ENCODE results near the gene ZIC1.

The ZIC1 gene

DNA sequence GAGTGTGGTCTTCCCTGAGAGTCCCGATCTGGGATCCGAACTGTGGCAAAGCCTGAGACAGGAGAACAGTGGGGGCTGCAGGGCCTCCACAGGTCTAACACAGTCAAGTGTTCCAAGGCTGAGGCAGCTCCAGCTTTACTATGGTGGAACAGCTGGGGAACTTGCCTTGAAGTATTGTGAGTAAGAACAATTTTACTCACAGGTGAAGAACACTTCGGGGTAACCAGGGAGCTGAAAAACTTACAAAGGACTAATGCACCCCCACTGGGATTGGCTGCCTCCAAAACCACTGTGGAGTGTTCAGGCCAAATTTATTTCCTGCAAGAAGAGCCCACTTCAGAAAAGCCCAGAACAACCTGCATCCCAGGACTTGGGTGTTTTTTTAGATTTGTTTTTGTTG lies 28.2 kb upstream of the ZIC1 start:
- no peak overlapping the region for H3K4me3 ChIP-seq (ENCODE audit: low read length in 2 of 2)
- no peaks in the 10 kb centered on the region for H3K4me1 ChIP-seq (ENCODE audit: control insufficient read depth, insufficient read depth, low read length)
- H3K27me3 ChIP-seq (ENCODE audit: control insufficient read depth in 1 of 2, insufficient read depth in 2 of 2, low read length in 2 of 2) = peaks cover 80 to 91% of the 10 kb centered on the region in 2 donors
- H3K9me3 ChIP-seq (ENCODE audit: control insufficient read depth in 2 of 2, low read length in 2 of 2) = peaks cover 0 to 2% of the 10 kb centered on the region in 2 donors
- H3K36me3 ChIP-seq (ENCODE audit: control insufficient read depth in 2 of 2, insufficient read depth in 2 of 2, low read length in 2 of 2) = no peaks in the 10 kb centered on the region
- H3K9ac ChIP-seq (ENCODE audit: low read length in 2 of 2) = no peak overlapping the region
- H3K27ac ChIP-seq (ENCODE audit: low read length) = no peak overlapping the region

DNA sequence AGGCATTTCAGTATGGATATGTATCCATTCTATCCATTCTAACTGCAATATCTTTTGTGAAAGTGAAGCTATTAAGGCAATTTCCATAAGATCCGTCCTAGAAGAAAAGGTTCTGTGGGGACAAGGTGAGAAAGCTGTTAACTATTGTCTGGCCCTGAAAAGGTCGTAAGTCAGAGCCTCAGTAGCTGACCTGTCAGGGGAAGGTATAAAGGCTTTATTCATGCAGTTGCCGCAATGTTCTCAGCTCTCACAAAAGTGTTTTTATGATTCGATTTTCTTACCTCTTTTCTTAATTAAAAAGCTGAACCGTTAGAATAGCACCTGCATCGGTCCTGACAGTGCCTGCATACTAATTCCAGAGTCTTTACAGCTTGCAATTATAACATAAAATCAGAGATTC lies 27.6 kb upstream of the ZIC1 start:
- no peak overlapping the region for H3K9ac ChIP-seq (ENCODE audit: low read length in 2 of 2)
- H3K4me1 ChIP-seq (ENCODE audit: control insufficient read depth, insufficient read depth, low read length) = no peaks in the 10 kb centered on the region
- H3K27me3 ChIP-seq (ENCODE audit: control insufficient read depth in 1 of 2, insufficient read depth in 2 of 2, low read length in 2 of 2) = peaks cover 84 to 94% of the 10 kb centered on the region in 2 donors

DNA sequence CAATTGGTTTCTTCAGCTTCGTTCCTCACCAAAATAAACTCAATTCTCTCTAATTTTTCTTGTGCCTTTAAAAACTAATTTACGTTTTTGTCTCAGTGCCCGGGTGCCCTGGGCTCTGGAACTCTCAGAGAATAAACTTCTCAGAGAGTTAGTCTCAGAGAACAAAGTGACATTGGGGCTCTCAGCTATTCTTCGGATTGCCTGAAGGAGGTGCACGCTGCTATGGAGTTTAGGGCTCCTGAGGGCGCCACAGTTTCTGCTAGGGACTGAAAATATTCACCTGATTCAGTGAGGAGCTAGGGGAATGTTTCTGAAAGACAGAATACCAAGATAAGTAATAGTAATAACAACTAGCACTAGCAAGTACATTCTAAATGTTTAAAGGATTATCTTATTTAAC lies 25.5 kb upstream of the ZIC1 start:
- Histone ChIP-seq H3K36me3 (ENCODE audit: control insufficient read depth in 2 of 2, insufficient read depth in 2 of 2, low read length in 2 of 2) (no peaks in the 10 kb centered on the region), H3K4me1 (ENCODE audit: control insufficient read depth, insufficient read depth, low read length) (no peaks in the 10 kb centered on the region), H3K9me3 (ENCODE audit: control insufficient read depth in 2 of 2, low read length in 2 of 2) (peaks cover 0 to 6% of the 10 kb centered on the region in 2 donors), H3K9ac (ENCODE audit: low read length in 2 of 2) (no peak overlapping the region), H3K27me3 (ENCODE audit: control insufficient read depth in 1 of 2, insufficient read depth in 2 of 2, low read length in 2 of 2) (peaks cover 88 to 92% of the 10 kb centered on the region in 2 donors), H3K4me3 (ENCODE audit: low read length in 2 of 2) (no peak overlapping the region), H3K27ac (ENCODE audit: low read length) (no peak overlapping the region)

More for the DNA sequence above, 27.6 kb upstream of the ZIC1 start:
- Histone ChIP-seq H3K9me3 (ENCODE audit: control insufficient read depth in 2 of 2, low read length in 2 of 2) (peaks cover 0 to 4% of the 10 kb centered on the region in 2 donors), H3K36me3 (ENCODE audit: control insufficient read depth in 2 of 2, insufficient read depth in 2 of 2, low read length in 2 of 2) (no peaks in the 10 kb centered on the region), H3K4me3 (ENCODE audit: low read length in 2 of 2) (no peak overlapping the region), H3K27ac (ENCODE audit: low read length) (no peak overlapping the region)

DNA sequence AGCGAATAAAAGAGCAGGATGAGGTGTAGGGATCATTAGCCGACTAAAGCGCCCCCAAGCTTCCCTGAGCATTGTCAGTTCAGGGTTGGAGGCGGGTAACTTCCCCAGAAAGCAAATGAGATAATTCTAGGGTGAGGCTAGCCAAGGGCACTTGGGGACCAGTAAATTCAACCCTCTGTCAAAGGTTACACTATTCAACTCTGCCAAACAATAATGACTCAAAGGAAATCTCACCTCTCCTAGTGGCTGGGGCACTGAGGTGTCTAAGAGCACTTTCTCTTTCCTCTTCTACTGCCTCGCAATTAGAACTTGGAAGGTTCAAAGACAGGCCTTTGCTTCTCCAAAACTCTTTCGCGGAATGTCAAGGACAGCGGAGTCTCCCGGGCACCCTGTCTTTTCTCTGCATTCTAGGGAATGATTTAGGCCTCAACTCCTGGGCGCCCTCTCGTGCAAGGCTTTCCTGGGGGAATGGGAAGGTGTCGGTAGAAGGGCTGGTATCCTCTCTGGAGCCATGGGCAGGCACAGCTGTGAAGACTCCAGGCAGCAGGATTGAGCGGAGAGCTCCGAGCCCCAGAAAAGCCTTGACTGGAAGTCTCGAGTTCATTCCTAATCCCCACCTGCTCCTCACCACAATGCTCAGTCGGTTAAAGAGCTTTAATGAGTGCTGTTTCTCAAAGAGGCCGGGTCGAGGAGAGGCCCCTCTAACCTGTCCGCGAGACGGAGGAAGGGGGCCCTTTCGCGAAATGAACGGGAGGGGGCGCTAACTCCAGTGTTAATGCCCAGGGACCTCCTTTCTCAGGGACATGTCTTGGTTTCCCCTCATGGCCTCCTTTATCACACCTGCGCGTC lies 24.7 kb upstream of the ZIC1 start:
- peaks cover 91 to 92% of the 10 kb centered on the region in 2 donors for H3K27me3 ChIP-seq (ENCODE audit: control insufficient read depth in 1 of 2, insufficient read depth in 2 of 2, low read length in 2 of 2)
- H3K4me3 ChIP-seq (ENCODE audit: low read length in 2 of 2) = no peak overlapping the region
- no peak overlapping the region for H3K9ac ChIP-seq (ENCODE audit: low read length in 2 of 2)
- peaks cover 0 to 6% of the 10 kb centered on the region in 2 donors for H3K9me3 ChIP-seq (ENCODE audit: control insufficient read depth in 2 of 2, low read length in 2 of 2)
- no peaks in the 10 kb centered on the region for H3K4me1 ChIP-seq (ENCODE audit: control insufficient read depth, insufficient read depth, low read length)
- no peaks in the 10 kb centered on the region for H3K36me3 ChIP-seq (ENCODE audit: control insufficient read depth in 2 of 2, insufficient read depth in 2 of 2, low read length in 2 of 2)
- H3K27ac ChIP-seq (ENCODE audit: low read length) = no peak overlapping the region

DNA sequence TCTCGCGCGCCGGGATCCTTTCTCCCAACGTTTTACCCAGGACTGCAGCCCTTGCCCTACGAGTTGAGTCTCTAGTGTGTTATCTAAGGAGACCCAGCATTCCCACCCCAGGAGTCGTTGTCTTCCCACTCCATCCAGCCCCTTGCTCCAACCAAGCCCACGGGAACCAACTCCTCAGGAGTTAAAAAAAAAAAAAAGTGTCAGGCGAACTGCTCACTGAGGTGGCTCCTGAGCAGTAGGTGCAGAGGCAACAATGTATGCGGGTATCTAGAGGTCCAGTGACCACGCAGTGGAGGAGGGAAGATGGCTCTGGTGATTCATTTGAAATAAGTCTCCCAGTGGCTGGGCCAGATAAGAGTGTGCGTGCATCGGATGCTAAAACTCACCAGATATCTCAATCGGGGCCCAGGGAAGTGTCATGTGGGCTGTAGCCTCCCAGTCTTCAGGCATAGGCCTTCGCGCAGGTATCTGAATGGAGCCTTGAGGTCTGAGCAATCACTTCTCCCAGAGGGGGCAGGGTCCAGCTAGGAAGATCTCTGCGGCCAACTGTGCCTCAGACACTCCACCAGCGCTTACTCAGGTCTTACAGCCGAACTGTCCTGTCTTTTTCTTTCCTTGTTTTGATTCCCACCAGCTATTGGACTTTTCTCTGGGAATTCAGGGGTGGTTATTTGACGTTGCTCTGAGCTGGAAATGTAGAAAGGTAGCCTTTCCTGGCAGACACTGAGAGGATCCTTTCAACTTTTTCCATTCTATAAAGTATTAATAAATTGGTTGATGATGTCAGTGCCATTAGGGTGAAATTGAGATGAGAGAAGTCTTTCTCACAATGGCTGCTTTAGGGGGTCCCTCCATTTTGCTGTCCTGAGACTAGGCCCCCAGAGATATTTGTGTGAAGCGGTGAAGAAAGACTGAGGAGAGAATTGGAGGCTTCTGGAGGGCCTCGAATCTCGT lies 23.8 kb upstream of the ZIC1 start:
- peaks cover 90 to 92% of the 10 kb centered on the region in 2 donors for H3K27me3 ChIP-seq (ENCODE audit: control insufficient read depth in 1 of 2, insufficient read depth in 2 of 2, low read length in 2 of 2)
- H3K36me3 ChIP-seq (ENCODE audit: control insufficient read depth in 2 of 2, insufficient read depth in 2 of 2, low read length in 2 of 2) = no peaks in the 10 kb centered on the region
- H3K4me3 ChIP-seq (ENCODE audit: low read length in 2 of 2) = no peak overlapping the region
- no peak overlapping the region for H3K9ac ChIP-seq (ENCODE audit: low read length in 2 of 2)
- no peaks in the 10 kb centered on the region for H3K4me1 ChIP-seq (ENCODE audit: control insufficient read depth, insufficient read depth, low read length)
- H3K9me3 ChIP-seq (ENCODE audit: control insufficient read depth in 2 of 2, low read length in 2 of 2) = peaks cover 4 to 6% of the 10 kb centered on the region in 2 donors
- H3K27ac ChIP-seq (ENCODE audit: low read length) = no peak overlapping the region

DNA sequence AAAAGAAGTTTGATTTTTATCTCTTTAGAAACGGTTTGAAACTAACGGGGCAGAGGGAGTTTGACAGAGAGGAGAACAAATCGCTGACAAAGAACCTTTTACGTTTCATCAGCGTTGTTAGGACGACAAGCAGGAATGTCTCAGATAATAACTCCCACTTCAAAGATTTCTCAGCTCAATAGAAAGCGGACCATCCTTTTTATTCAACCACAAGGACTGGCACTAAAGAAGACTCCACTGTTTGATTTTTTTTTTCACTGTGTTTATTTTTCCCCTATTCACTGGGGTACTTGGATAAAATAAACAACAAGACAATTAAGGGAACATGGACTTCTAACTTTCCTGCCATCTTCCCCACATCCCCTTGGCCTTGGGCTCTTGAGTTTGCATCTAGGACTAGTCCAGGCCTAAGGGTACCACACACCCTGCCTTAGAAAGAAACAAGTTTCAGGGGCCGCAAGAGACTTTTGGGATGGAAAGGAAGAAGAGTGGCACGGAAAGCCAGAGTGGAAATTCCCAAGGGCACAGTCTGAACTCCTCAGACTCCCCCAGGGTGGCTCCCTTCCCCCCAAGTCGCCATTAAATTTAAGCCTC lies 21.8 kb upstream of the ZIC1 start:
- Histone ChIP-seq H3K27me3 (ENCODE audit: control insufficient read depth in 1 of 2, insufficient read depth in 2 of 2, low read length in 2 of 2) (peaks cover 95% of the 10 kb centered on the region in 2 donors), H3K36me3 (ENCODE audit: control insufficient read depth in 2 of 2, insufficient read depth in 2 of 2, low read length in 2 of 2) (no peaks in the 10 kb centered on the region), H3K4me3 (ENCODE audit: low read length in 2 of 2) (no peak overlapping the region), H3K9ac (ENCODE audit: low read length in 2 of 2) (no peak overlapping the region), H3K4me1 (ENCODE audit: control insufficient read depth, insufficient read depth, low read length) (peaks cover 8% of the 10 kb centered on the region), H3K27ac (ENCODE audit: low read length) (no peak overlapping the region), H3K9me3 (ENCODE audit: control insufficient read depth in 2 of 2, low read length in 2 of 2) (peaks cover 4 to 6% of the 10 kb centered on the region in 2 donors)

DNA sequence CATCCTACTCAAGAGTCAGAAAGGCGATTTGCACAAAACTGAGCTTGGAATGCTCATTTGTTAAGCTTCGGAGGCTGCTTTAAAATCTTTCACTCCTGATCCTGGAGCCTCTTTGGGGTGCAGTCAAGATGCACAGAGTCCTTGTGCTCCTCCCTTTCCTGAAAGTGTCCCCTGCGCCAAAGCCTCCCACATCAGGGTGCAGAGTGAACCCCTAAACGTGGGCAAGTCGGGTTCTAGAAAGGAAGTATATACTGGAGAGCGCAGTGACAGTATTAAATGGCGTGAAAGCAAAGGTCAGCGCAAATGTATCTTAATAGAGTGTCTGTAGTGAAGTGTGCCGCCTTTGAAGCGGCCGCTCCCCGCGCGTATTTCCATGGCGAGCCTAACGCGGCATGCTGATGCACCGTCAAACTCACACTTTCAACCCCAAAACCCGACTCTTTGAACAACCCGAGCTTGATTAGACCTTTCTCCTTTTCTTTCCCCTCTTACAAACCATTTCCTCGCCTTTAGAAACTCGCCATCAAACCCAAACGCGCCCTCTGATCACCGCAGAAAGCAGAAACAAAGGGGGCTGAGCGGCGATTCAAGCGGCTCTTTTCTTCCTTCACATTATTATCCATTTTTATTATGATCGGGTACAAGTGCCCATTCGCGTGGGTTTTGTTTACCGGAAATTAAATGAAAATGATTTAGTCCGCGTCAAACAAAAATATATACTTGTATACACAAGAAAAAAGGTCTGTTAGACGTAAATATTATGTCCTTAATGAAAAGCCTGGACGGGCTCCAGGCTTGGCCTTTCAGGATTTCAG lies 21.1 kb upstream of the ZIC1 start:
- Histone ChIP-seq H3K9me3 (ENCODE audit: control insufficient read depth in 2 of 2, low read length in 2 of 2) (peaks cover 4% of the 10 kb centered on the region in 2 donors), H3K27ac (ENCODE audit: low read length) (no peak overlapping the region), H3K4me3 (ENCODE audit: low read length in 2 of 2) (no peak overlapping the region), H3K4me1 (ENCODE audit: control insufficient read depth, insufficient read depth, low read length) (peaks cover 13% of the 10 kb centered on the region), H3K36me3 (ENCODE audit: control insufficient read depth in 2 of 2, insufficient read depth in 2 of 2, low read length in 2 of 2) (no peaks in the 10 kb centered on the region), H3K9ac (ENCODE audit: low read length in 2 of 2) (no peak overlapping the region), H3K27me3 (ENCODE audit: control insufficient read depth in 1 of 2, insufficient read depth in 2 of 2, low read length in 2 of 2) (peaks cover 93 to 95% of the 10 kb centered on the region in 2 donors)

DNA sequence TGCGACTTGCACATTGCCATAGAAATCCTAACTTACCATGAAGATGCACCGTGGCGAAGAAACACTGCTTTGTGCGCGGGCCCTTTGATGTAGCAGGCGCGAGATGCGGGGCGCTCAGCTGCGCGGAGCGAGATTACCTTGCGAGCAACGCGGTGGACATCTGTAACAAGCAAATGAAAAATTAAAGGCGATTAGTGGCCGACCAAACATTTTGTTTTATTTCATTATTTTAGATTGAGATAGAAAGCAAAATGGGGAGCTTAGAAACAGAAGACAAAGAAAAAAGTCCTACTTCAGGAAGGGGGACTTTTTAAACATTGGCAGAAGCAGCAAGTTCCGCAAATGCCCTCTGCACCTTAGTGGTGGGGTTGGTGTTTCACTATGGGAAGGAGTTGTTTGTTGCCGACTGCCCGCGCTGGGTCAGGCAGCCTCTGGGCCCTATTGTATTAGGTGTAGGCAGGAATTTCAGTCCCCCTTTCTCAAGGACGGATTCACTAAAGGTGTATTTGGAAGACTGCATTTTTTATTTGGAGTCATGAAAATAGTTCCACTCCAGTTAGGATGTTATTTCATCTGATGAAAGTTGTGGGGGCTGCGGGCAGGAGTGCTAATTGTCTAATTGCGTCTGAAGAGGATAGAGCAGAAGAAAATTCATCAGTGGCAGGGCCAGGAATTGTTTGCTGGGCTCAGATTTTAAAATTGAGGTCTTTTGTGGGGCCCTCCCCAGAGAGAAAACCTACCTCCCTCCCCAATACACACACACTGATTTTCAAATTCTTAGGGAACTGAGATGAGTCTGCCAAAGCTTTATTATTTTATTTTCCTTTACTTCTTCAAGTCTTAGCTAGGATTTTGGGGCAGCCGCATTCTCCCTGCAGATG lies 20.2 kb upstream of the ZIC1 start:
- H3K4me3 ChIP-seq (ENCODE audit: low read length in 2 of 2) = no peak overlapping the region
- H3K27me3 ChIP-seq (ENCODE audit: control insufficient read depth in 1 of 2, insufficient read depth in 2 of 2, low read length in 2 of 2) = peaks cover 95% of the 10 kb centered on the region in 2 donors
- no peak overlapping the region for H3K9ac ChIP-seq (ENCODE audit: low read length in 2 of 2)

DNA sequence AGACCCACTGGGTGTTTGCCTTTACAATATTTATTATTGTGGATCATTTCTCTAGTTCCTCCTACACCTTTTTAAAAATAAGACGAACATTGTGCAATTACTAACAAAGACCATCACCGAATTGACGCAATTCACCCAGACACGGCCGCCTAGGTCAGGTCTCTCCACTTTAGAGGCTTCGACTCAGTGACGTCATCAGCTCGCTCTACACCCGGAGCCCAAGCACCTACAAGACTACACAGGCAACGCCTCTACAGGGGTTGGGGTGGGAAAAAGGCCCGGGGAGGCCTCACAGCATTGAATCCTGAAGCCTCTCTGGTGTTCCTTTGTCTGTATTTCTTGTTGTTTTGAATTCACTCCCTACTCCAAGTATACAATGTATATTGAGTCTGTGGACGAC lies 19.4 kb upstream of the ZIC1 start:
- Histone ChIP-seq H3K27me3 (ENCODE audit: control insufficient read depth in 1 of 2, insufficient read depth in 2 of 2, low read length in 2 of 2) (peaks cover 95% of the 10 kb centered on the region in 2 donors), H3K36me3 (ENCODE audit: control insufficient read depth in 2 of 2, insufficient read depth in 2 of 2, low read length in 2 of 2) (no peaks in the 10 kb centered on the region), H3K27ac (ENCODE audit: low read length) (no peak overlapping the region), H3K9ac (ENCODE audit: low read length in 2 of 2) (no peak overlapping the region), H3K4me1 (ENCODE audit: control insufficient read depth, insufficient read depth, low read length) (peaks cover 21% of the 10 kb centered on the region), H3K4me3 (ENCODE audit: low read length in 2 of 2) (no peak overlapping the region), H3K9me3 (ENCODE audit: control insufficient read depth in 2 of 2, low read length in 2 of 2) (peaks cover 4% of the 10 kb centered on the region in 2 donors)

More for the DNA sequence above, 20.2 kb upstream of the ZIC1 start:
- Histone ChIP-seq H3K36me3 (ENCODE audit: control insufficient read depth in 2 of 2, insufficient read depth in 2 of 2, low read length in 2 of 2) (no peaks in the 10 kb centered on the region), H3K9me3 (ENCODE audit: control insufficient read depth in 2 of 2, low read length in 2 of 2) (peaks cover 4% of the 10 kb centered on the region in 2 donors), H3K4me1 (ENCODE audit: control insufficient read depth, insufficient read depth, low read length) (peaks cover 20% of the 10 kb centered on the region), H3K27ac (ENCODE audit: low read length) (no peak overlapping the region)
